ENCODE data around the gene MAPT.

DNA sequence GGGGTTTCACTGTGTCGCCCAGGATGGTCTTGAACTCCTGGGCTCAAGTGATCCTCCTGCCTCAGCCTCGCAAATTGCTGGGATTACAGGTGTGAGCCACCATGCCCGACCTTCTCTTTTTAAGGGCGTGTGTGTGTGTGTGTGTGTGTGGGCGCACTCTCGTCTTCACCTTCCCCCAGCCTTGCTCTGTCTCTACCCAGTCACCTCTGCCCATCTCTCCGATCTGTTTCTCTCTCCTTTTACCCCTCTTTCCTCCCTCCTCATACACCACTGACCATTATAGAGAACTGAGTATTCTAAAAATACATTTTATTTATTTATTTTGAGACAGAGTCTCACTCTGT, 108.6 kb downstream of the MAPT start:
- TF ChIP-seq CTCF (IDR thresholded peaks at IDR 0.05; ENCODE audit: low read depth, low read length, poor library complexity, severe bottlenecking) (no peak), EZH2phosphoT487 (IDR thresholded peaks at IDR 0.05; ENCODE audit: borderline replicate concordance, low read length) (no peak)
